Fibroblast of lung (primary cell): Measurements from ENCODE around the gene TMEM125.

ENCODE experiments used
- EZH2 ChIP-seq: IDR thresholded peaks from 2 replicates; pipeline ENCODE4 v1.5.1; 2012; ENCODE audit warnings: low read length, control low read depth, mild to moderate bottlenecking; ENCODE audit errors: missing control alignments
- TF ChIP-seq, protein P1 (sequence below), 2 donors: IDR thresholded peaks in 1 of 2; conservative IDR thresholded peaks in 1 of 2; 1 replicate in 1 of 2; 2 replicates in 1 of 2; pipeline ENCODE4 v1.5.1; 2011 to 2012; ENCODE audit warnings: low read length in 2 of 2, control low read depth in 1 of 2, inconsistent platforms in 1 of 2, low read depth in 1 of 2, mild to moderate bottlenecking in 1 of 2

DNA sequence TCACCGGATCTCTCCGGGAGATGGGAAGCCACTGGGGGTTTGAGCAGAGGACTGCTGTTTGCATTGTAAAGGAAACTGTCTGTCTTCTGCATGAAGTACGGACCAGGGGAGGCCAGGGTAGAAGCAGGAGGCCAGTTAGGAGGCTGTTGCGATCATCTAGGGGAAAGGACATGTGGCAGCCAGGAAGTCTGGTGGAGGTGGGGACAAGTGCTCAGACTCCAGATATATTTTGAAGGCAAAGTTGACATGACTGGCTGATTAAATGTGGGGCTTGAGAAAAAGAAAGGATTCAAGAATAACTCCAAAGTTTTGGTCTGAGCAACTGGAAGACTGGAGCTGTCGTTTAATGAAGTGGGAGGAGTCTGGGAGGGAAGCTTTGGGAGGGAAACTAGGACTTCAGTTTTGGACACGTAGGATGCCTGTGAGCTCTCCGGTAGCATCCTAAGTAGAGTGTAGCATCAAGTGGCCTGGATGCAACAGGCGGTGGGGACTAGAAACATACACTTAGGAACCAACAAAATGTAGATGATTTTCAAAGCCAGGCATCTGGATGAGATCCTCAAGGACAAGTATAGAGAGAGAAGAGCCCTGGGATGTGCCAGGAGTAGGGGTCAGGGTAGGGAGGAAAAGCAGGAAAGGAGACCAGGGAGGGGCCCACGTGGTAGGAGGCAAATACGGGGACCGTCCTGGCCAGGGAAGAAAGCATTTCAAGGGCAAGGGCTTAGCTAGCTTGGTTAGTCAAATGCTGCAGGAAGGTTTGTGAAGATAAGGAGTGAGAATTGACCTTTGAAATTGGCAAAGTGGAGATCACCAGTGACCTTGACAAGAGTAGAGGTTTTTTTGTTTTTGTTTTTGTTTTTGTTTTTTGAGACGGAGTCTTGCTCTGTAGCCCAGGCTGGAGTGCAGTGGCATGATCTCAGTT, 19.3 kb downstream of the TMEM125 start:
- TF ChIP-seq EZH2, result no peak
- TF ChIP-seq, protein P1, sequence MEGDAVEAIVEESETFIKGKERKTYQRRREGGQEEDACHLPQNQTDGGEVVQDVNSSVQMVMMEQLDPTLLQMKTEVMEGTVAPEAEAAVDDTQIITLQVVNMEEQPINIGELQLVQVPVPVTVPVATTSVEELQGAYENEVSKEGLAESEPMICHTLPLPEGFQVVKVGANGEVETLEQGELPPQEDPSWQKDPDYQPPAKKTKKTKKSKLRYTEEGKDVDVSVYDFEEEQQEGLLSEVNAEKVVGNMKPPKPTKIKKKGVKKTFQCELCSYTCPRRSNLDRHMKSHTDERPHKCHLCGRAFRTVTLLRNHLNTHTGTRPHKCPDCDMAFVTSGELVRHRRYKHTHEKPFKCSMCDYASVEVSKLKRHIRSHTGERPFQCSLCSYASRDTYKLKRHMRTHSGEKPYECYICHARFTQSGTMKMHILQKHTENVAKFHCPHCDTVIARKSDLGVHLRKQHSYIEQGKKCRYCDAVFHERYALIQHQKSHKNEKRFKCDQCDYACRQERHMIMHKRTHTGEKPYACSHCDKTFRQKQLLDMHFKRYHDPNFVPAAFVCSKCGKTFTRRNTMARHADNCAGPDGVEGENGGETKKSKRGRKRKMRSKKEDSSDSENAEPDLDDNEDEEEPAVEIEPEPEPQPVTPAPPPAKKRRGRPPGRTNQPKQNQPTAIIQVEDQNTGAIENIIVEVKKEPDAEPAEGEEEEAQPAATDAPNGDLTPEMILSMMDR (conservative IDR thresholded peaks at IDR 0.05 in 1 of 2, IDR thresholded peaks at IDR 0.05 in 1 of 2; ENCODE audit: low read depth in 1 of 2, low read length in 2 of 2), result no peak
